ENCODE measurements around the gene KCNMA1.
"Not testable (repeated sequence)": the region's sequence is repeated elsewhere in the genome, so short reads cannot be mapped to it uniquely, and the experiment has no call there.

Gene KCNMA1

DNA sequence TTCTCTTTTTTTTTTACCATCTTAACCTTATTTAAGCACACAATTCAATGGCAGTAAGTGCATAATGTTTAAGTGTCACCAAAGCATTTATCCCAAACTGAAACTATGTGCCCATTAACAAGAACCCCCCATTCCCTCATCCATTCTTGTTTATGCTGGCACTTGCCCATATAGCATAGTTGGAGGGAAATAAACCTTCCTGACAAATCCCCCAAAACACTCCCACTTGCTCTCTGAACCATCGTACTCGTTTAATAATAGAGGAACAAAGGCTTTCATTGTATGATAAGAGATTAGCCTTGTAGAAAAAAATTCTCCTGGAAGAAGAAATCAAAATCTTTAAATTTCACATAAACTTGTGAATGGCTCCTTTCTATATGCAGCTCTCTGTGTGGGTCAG, 26.4 kb upstream of the KCNMA1 start:
- no peak for DNase-seq (ENCODE audit: low read depth)

GRCh38 chr10:77661674-77662073, 24.1 kb upstream of the KCNMA1 start:
- no peak for DNase-seq (ENCODE audit: low read depth)

- DNase-seq (ENCODE audit: low read depth) = no peak
Measured at GRCh38 chr10:77661100-77661499, 23.5 kb upstream of the KCNMA1 start.

DNA sequence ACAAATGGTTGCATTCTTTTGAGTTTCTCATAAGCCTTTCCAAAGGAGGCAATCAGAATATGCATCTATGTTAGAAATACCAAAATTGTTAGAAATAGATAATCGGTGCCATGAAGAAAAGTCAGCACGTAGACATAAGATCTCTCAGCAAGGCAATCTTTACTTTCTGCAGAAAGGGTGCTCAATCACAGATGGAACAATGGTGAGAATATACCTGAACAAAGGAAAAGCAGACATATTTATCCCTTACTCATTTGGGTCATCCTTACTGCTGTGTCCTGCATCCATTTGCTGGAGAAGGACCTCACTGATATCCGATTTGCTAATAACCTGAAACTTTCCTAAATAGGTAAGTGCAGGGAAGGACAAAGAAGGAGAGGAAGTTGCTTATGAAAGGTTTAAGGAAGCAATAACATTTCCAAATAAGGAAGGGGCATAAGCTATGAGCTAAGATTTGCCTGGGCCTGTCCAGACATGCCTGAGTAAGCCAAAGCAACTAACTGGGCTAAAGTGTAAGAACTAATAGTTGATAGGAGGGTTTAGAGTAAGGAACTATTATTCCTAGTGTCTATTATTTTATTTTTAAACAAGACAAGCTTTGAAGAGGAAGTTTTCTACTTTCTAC, 21.6 kb upstream of the KCNMA1 start:
- not testable (repeated sequence) for DNase-seq (ENCODE audit: low read depth)

GRCh38 chr10:77653210-77653609, 15.6 kb upstream of the KCNMA1 start:
- DNase-seq (ENCODE audit: low read depth) = no peak

DNA sequence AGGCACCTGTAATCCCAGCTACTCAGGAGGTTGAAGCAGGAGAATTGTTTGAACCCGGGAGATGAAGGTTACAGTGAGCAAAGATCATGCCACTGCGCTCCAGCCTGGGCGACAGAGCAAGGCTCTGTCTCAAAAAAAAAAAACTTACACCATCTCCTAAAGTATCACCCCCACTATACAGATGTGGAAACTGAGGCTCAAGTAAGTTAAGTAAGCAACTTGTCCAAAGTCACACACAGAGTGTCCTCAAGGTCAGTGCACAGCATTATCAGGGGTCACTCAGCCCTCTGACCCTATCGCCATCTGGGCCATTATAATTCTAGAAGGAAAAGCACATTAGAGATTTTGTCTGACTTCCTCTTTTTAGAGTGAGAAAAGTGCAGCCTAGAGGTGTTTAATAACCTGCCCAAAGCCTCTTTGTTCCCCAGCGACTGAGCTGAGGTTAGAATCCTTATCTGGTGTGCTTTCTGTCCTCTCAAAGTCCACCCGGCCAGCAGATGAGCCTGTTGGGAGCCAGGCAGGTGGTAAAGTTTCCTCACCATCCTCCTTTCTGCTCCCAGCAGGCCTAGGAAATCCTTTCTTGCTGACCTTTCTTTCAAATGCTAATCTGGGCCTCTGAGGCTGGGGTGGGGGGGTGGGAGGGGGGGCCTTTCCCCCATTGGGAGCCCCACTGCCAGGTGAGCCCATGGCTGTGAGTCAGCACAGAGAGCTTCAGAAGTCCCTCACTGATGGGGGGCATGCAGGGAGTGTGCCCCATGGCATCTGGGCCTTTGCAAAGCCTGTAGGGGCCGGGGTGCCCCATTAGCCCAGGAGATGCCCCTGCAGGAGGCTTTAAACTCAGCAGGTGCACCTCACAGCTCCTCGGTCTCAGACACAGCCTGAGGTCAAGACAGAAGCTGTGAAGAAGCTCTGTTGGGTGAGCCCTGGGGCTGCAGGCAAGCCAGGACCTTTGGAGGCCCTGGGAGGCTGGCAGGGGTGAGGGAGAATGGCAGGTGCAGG, 12.0 kb upstream of the KCNMA1 start:
- no peak for DNase-seq (ENCODE audit: low read depth)

DNA sequence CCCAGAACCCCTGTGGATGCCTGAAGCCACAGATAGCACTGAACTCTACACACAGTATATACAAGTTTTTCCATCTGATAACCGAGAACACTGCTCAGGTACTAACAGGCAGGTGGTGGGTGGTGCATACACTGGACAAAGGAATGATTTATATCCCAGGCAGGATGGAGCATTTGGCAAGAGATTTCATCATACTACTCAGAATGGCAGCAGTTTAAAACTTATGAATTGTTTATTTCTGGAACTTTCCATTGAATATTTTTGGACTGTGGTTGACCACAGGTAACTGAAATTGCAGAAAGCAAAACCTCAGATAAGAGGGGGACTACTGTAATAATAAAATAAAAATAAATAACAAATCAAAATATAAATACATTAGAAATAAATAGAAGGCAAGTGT, 10.9 kb upstream of the KCNMA1 start:
- no peak for DNase-seq (ENCODE audit: low read depth)

GRCh38 chr10:77647543-77648293, 10.1 kb upstream of the KCNMA1 start:
- DNase-seq (ENCODE audit: low read depth) = no peak

DNA sequence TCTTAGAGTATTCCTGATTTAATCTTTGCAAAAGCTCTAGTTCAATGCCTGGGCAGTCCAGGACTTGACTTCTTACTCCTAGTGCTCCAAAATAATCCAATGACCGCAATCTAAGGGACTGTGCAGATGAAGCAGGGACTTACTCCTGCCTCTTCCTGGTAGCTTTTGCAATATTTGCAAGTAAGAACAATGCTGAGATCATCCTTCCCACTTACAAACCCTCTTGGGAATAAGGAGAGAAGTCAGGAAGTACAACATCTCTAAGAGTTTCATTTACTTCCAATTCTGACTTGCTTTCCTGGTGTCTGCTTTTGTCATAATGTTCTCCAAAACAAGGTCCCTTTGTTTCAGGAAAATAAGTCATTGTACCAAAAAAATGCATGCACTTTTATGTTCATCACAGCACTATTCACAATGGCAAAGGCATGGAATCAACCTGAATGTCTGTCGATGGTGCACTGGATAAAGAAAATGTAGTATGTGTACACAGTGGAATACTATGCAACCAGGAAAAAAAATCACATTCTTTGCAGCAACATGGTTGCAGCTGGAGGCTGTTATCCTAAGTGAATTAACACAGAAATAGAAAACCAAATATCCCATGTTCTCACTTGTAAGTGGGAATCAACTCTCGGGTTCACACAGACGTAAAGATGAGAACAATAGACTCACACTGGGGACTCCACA, 7.1 kb upstream of the KCNMA1 start:
- no peak for DNase-seq (ENCODE audit: low read depth)

DNA sequence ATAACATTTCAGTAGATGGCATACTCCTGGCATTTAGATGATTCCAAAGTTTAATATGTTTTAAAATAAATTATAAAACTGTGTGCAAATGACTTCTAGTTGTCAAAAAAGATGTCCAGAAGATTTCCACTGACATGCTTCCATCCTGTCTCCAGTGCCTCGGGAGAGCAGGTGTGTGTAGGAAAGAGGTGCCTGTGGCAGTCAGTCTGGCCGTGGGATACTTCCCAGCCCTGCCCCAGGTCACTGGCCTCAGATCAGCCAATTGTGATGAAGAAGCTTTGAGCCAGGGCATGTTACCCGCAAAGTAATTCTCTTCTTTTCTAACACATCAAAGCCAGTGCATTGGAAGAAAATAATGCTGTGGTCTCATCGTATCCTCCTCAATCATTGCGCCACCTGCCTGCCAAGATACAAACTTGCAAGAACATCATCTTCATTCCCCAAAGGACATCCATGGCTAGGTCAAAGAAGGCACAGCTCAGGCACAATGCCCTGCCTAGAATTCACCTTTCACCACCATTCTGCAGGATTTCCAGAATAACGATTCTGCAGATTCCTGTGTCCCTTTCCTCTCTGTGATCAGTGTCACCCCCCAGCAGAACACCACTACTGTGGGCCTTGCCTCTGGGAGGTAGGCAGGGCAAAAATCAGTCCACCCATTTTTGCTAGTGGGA, 6.3 kb upstream of the KCNMA1 start:
- DNase-seq (ENCODE audit: low read depth) = no peak

- DNase-seq (ENCODE audit: low read depth) = peak; percentile 20
Measured at GRCh38 chr10:77641788-77642397, 4.3 kb upstream of the KCNMA1 start.

- DNase-seq (ENCODE audit: low read depth) = no peak
Measured at GRCh38 chr10:77641344-77641743, 3.7 kb upstream of the KCNMA1 start.

GRCh38 chr10:77640167-77640566, 2.6 kb upstream of the KCNMA1 start:
- no peak for DNase-seq (ENCODE audit: low read depth)

- no peak for DNase-seq (ENCODE audit: low read depth)
Measured at GRCh38 chr10:77639756-77640155, 2.1 kb upstream of the KCNMA1 start.

DNA sequence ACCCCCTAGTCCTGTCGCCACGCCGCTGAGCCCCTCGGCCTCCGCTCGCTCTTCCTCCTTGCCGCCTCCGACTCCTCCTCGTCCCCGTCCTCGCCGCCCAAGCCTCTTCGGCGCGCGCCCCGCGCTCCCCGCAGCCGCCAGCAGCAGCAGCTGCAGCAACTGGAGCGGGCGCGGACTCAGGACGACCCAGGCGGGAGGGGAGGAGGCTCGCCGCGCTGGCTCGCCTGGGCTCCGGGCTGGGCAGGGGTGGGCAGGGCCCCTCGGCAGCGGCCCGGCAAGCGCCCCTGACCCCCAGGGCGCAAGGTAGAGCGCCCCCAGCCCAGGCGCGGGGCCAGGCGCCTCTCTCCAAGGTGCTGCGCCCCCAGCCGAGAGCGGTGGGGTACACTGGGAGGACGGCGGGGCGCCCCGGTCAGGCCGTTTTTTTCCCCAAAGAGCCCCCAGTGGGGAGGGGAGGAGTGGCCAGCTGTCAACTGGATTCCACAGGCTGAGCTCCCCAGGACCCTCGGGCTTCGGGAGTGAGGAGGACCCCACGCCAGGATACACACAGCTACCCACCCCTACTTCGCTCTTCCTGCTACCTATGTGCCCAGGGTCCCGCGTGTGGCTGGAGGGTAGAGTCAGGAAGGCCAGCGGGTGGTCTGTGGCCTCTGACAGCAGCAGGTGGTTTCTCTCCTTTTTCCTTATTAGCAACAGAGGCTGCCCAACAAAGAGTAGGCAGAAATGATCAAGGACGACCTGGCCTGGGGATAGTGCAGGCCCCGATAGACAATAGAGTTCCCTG, 903 bp upstream of the KCNMA1 start:
- no peak for DNase-seq (ENCODE audit: low read depth)

DNA sequence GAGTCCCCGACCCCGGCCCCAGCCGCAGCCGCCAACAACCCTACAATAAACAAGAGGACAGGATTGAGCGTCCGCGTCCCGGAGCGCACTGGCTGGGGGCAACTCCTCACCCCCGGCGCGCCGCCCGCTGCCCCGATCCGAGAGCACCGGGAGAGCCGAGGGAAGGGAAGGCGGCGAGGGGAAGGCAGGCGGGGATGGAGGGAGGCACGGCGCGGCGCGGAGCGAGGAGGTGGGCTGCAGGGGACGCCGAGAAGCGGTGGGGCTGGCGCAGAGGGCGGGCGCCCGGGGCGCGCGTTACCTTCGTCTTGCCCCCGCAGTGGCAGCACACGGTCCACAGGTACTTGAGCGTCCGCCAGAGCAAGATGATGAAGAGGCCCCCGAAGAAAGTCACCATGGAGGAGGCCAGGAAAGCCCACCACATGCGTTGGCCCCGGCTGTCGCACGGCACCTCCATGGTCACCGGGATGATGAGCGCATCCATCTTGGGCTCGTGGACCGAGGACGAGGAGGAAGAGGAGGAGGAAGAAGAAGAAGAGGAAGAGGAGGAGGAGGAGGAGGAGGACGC, 559 bp downstream of the KCNMA1 start:
- no peak for DNase-seq (ENCODE audit: low read depth)

- DNase-seq (ENCODE audit: low read depth) = no peak
Measured at GRCh38 chr10:77636282-77636966, 1.2 kb downstream of the KCNMA1 start.

- DNase-seq (ENCODE audit: low read depth) = no peak
Measured at GRCh38 chr10:77635402-77636227, 2.0 kb downstream of the KCNMA1 start.

Data from activated T-cell treated with anti-CD3 and anti-CD28 coated beads for 48 hours (primary cell).